ENCODE data around the gene EFTUD2. TPM values are rescaled to one million over a fixed set of nuclear protein-coding genes. Genes with fewer than 3 reads are reported as not detected.

Gene EFTUD2
- total and polyA plus RNA-seq, 2 of the 13 experiments (the other 11 are each of a cell fraction or from before 2014, with no cell fraction given), result 111 to 137 TPM

GRCh38 chr17:44911133-44912001 is 12.1 kb upstream of the EFTUD2 start (continued):
- TF ChIP-seq ZBTB49 (CRISPR knock-in tag; IDR thresholded peaks at IDR 0.05; ENCODE audit: borderline replicate concordance) (no peak), MXD3 (CRISPR knock-in tag; IDR thresholded peaks at IDR 0.05) (no peak; the same call in 1 of the 2 replicates), ATM (IDR thresholded peaks at IDR 0.05; ENCODE audit: borderline replicate concordance) (no peak), ZNF468 (CRISPR knock-in tag; IDR thresholded peaks at IDR 0.05) (no peak; the same call in 1 of the 2 replicates), PREB (CRISPR knock-in tag; IDR thresholded peaks at IDR 0.05) (no peak), ZNF749 (CRISPR knock-in tag; IDR thresholded peaks at IDR 0.05; ENCODE audit: borderline replicate concordance) (0 out of 2 replicates have a peak, but pooled peaks have one; percentile 35), ZNF609 (CRISPR knock-in tag; IDR thresholded peaks at IDR 0.05; ENCODE audit: borderline replicate concordance) (no peak), ZFP90 (CRISPR knock-in tag; IDR thresholded peaks at IDR 0.05; ENCODE audit: borderline replicate concordance) (no peak), RORA (CRISPR knock-in tag; IDR thresholded peaks at IDR 0.05) (no peak)
- TF ChIP-seq, protein P1, sequence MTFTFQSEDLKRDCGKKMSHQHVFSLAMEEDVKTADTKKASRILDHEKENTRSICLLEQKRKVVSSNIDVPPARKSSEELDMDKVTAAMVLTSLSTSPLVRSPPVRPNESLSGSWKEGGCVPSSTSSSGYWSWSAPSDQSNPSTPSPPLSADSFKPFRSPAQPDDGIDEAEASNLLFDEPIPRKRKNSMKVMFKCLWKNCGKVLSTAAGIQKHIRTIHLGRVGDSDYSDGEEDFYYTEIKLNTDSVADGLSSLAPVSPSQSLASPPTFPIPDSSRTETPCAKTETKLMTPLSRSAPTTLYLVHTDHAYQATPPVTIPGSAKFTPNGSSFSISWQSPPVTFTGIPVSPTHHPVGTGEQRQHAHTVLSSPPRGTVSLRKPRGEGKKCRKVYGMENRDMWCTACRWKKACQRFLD (CRISPR knock-in tag; IDR thresholded peaks at IDR 0.05; ENCODE audit: borderline replicate concordance), result no peak
